Measurements from ENCODE around the gene PAX6. TPM values are rescaled to one million over a fixed set of nuclear protein-coding genes. Genes with fewer than 3 reads are reported as not detected.
A peak's percentile ranks its signal among the peaks of the same experiment; 100 is the strongest.

PAX6 gene
- total RNA-seq, 1 experiment from 2014 or later = 14.6 TPM

- no peak overlapping the region for H3K4me3 ChIP-seq (ENCODE audit: low read length)
- no peak overlapping the region for H3K4me2 ChIP-seq (ENCODE audit: low read length)
- intact Hi-C loops (cut with micrococcal nuclease) = no loop called here
- H3K36me3 ChIP-seq (ENCODE audit: low read depth, low read length) = no peaks in the 10 kb centered on the region
- no peaks in the 10 kb centered on the region for H3K79me2 ChIP-seq (ENCODE audit: low read length)
- H4K20me1 ChIP-seq (ENCODE audit: low read length) = no peaks in the 10 kb centered on the region
- H3K9ac ChIP-seq (ENCODE audit: low read length) = no peak overlapping the region
- H3K9me2 ChIP-seq (replicated peaks; ENCODE audit: low read length) = no peaks in the 10 kb centered on the region
- no TSS peak for BruUV-seq (replicated peaks)
- H3K27me3 ChIP-seq (ENCODE audit: low read length) = no peaks in the 10 kb centered on the region
- ChIA-PET CTCF (no interaction called here), POLR2A (ENCODE audit: unreplicated experiment) (no interaction called here)
- H3F3A ChIP-seq (ENCODE audit: low read length, unreplicated experiment) = no peaks in the 10 kb centered on the region
- no peaks in the 10 kb centered on the region for H3K9me3 ChIP-seq (ENCODE audit: low read length)
- no peak for TF ChIP-seq EZH2 (IDR thresholded peaks at IDR 0.05; ENCODE audit: low read length, unreplicated experiment)
- TF ChIP-seq CTCF (conservative IDR thresholded peaks at IDR 0.05; ENCODE audit: low read depth, low read length) = no peak
- TF ChIP-seq EZH2phosphoT487 (IDR thresholded peaks at IDR 0.05; ENCODE audit: borderline replicate concordance, low read length) = no peak
- no peak overlapping the region for H2AFZ ChIP-seq (ENCODE audit: low read length)
- no peak for ATAC-seq
- peaks cover 13% of the 10 kb centered on the region; the same call in 1 of the 2 replicates for H3K4me1 ChIP-seq (ENCODE audit: insufficient read depth, low read length)
- peak; percentile 25 for DNase-seq
- no peak overlapping the region for H3K27ac ChIP-seq (ENCODE audit: low read length)
These were observed 7.3 kb upstream of the PAX6 start for GRCh38 chr11:31818425-31818755.

GRCh38 chr11:31817621-31818424, 6.7 kb upstream of the PAX6 start:
- Histone ChIP-seq H3F3A (ENCODE audit: low read length, unreplicated experiment) (no peaks in the 10 kb centered on the region), H3K79me2 (ENCODE audit: low read length) (no peaks in the 10 kb centered on the region), H3K4me1 (ENCODE audit: insufficient read depth, low read length) (peaks cover 15% of the 10 kb centered on the region), H2AFZ (ENCODE audit: low read length) (no peak overlapping the region), H3K4me3 (ENCODE audit: low read length) (no peak overlapping the region), H3K4me2 (ENCODE audit: low read length) (no peak overlapping the region), H3K27ac (ENCODE audit: low read length) (no peak overlapping the region), H3K9ac (ENCODE audit: low read length) (no peak overlapping the region), H3K36me3 (ENCODE audit: low read depth, low read length) (no peaks in the 10 kb centered on the region), H4K20me1 (ENCODE audit: low read length) (no peaks in the 10 kb centered on the region), H3K27me3 (ENCODE audit: low read length) (no peaks in the 10 kb centered on the region), H3K9me2 (replicated peaks; ENCODE audit: low read length) (no peaks in the 10 kb centered on the region), H3K9me3 (ENCODE audit: low read length) (no peaks in the 10 kb centered on the region)
- intact Hi-C loops (cut with micrococcal nuclease) = no loop called here
- ChIA-PET POLR2A (ENCODE audit: unreplicated experiment) (no interaction called here), CTCF (no interaction called here)
- no peak for DNase-seq
- no peak for ATAC-seq
- no peak for TF ChIP-seq EZH2 (IDR thresholded peaks at IDR 0.05; ENCODE audit: low read length, unreplicated experiment)
- no TSS peak for BruUV-seq (replicated peaks)

DNA sequence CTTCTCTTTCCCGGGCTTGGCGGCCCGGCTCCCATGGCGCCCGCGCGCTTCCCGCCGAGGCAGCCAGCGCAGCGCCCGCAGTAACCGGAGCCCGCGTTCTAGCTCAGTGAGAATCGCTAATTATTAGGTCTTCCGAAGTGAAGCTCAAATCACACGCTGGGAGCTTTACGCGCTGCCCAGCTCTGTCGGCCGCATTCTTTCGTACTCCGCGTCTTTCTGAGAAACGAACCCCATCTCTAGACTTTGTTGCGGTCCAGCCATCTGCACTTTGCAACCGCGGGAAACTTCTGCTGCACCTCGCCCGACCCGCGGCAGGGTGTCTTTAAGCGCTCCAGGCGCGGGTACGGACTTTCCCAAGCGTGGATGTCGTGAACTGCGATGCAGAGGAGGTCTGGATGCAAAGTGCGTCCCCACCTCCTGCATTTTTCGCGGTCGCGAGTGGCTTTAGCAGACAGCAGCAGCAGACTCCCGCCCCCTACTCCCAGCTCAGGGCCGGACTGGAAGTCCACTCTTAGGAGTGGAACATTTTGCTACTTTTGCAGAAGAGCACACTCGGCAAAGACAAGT, 6.0 kb upstream of the PAX6 start:
- DNase-seq (no peak), ATAC-seq (no peak)
- Histone ChIP-seq H3K9ac (ENCODE audit: low read length) (no peak overlapping the region), H3F3A (ENCODE audit: low read length, unreplicated experiment) (no peaks in the 10 kb centered on the region), H4K20me1 (ENCODE audit: low read length) (no peaks in the 10 kb centered on the region), H2AFZ (ENCODE audit: low read length) (no peak overlapping the region), H3K9me2 (replicated peaks; ENCODE audit: low read length) (no peaks in the 10 kb centered on the region), H3K36me3 (ENCODE audit: low read depth, low read length) (no peaks in the 10 kb centered on the region), H3K4me3 (ENCODE audit: low read length) (no peak overlapping the region), H3K27ac (ENCODE audit: low read length) (no peak overlapping the region), H3K4me2 (ENCODE audit: low read length) (no peak overlapping the region), H3K79me2 (ENCODE audit: low read length) (no peaks in the 10 kb centered on the region), H3K27me3 (ENCODE audit: low read length) (no peaks in the 10 kb centered on the region), H3K4me1 (ENCODE audit: insufficient read depth, low read length) (peaks cover 22% of the 10 kb centered on the region), H3K9me3 (ENCODE audit: low read length) (no peaks in the 10 kb centered on the region)
- POLR2A ChIA-PET (ENCODE audit: unreplicated experiment) = no interaction called here
- CTCF ChIA-PET = no interaction called here
- no TSS peak for BruUV-seq (replicated peaks)
- no peak for TF ChIP-seq EZH2phosphoT487 (IDR thresholded peaks at IDR 0.05; ENCODE audit: borderline replicate concordance, low read length)
- TF ChIP-seq EZH2 (IDR thresholded peaks at IDR 0.05; ENCODE audit: low read length, unreplicated experiment) = no peak
- no peak for TF ChIP-seq CTCF (conservative IDR thresholded peaks at IDR 0.05; ENCODE audit: low read depth, low read length)
- intact Hi-C loops (cut with micrococcal nuclease) = no loop called here
